ENCODE data around the gene SQSTM1. TPM values are rescaled to one million over a fixed set of nuclear protein-coding genes. Genes with fewer than 3 reads are reported as not detected.

Gene SQSTM1
- total RNA-seq, 4 donors from 2014 or later: 408 to 463 (median 452) TPM

GRCh38 chr5:179805529-179806249, 15.0 kb upstream of the SQSTM1 start:
- Histone ChIP-seq H3K27me3 (no peaks in the 10 kb centered on the region), H3K4me3 (peak overlapping the region; percentile 62 to 87 (median 84)), H3K4me1 (peaks cover 0 to 54% (median 43%) of the 10 kb centered on the region in 4 donors), H3K36me3 (peaks cover 0 to 9% (median 0%) of the 10 kb centered on the region in 3 donors), H3K9me3 (no peaks in the 10 kb centered on the region), H3K27ac (peak overlapping the region; percentile 87 to 99 (median 98))
- TF ChIP-seq POLR2A (IDR thresholded peaks at IDR 0.05) (no peak), EP300 (IDR thresholded peaks at IDR 0.05) (peak in 1 of 2 donors; percentile 36)
- WGBS, 2 donors: 5 to 10% methylated on average over 15 to 43 of the region's 65 CpGs
- no peak for DNase-seq (ENCODE audit: low spot score in 2 of 2)

- peak; percentile 64 to 67 for TF ChIP-seq POLR2A (IDR thresholded peaks at IDR 0.05)
- TF ChIP-seq EP300 (IDR thresholded peaks at IDR 0.05): peak in 1 of 2 donors; percentile 32
- peak in 1 of 5 experiments; percentile 15 for TF ChIP-seq CTCF (IDR thresholded peaks at IDR 0.05)
- no peaks in the 10 kb centered on the region for H3K9me3 ChIP-seq
- no peaks in the 10 kb centered on the region for H3K27me3 ChIP-seq
- H3K36me3 ChIP-seq: peaks cover 0 to 1% (median 0%) of the 10 kb centered on the region in 3 donors
- peak within 1 kb of the TSS; percentile 84 to 98 (median 86) for H3K4me3 ChIP-seq
- DNase-seq (ENCODE audit: low spot score in 2 of 2): peak; percentile 55 to 57
- peaks cover 0 to 53% (median 43%) of the 10 kb centered on the region in 4 donors for H3K4me1 ChIP-seq
- peak within 1 kb of the TSS; percentile 87 to 99 (median 98) for H3K27ac ChIP-seq
- 0% methylated on average over 22 of the region's 108 CpGs; no CpG with 5 or more reads in 1 of the 2 donors for whole genome bisulfite sequencing, 2 donors
Measured at GRCh38 chr5:179806250-179807048, 14.3 kb upstream of the SQSTM1 start, which contains the start of gene MGAT4B. TSS of gene MGAT4B (minus strand) at chr5:179806866. CDS start at chr5:179806583, 283 bp downstream.

- Histone ChIP-seq H3K27me3 (no peaks in the 10 kb centered on the region), H3K4me1 (peaks cover 0 to 23% (median 14%) of the 10 kb centered on the region in 4 donors), H3K27ac (no peak overlapping the region), H3K9me3 (no peaks in the 10 kb centered on the region), H3K4me3 (no peak overlapping the region), H3K36me3 (peaks cover 0 to 41% (median 0%) of the 10 kb centered on the region in 3 donors)
- no peak for DNase-seq (ENCODE audit: low spot score in 2 of 2)
- TF ChIP-seq CTCF (IDR thresholded peaks at IDR 0.05) (no peak), POLR2A (IDR thresholded peaks at IDR 0.05) (no peak), EP300 (IDR thresholded peaks at IDR 0.05) (no peak)
- 95% methylated on average over 26 to 27 of the region's 27 CpGs for WGBS, 2 donors
Measured at GRCh38 chr5:179812135-179812825, 8.4 kb upstream of the SQSTM1 start.

- Histone ChIP-seq H3K27me3 (no peaks in the 10 kb centered on the region), H3K27ac (no peak overlapping the region), H3K36me3 (peaks cover 0 to 41% (median 0%) of the 10 kb centered on the region in 3 donors), H3K4me1 (peaks cover 0 to 21% (median 13%) of the 10 kb centered on the region in 4 donors), H3K9me3 (no peaks in the 10 kb centered on the region), H3K4me3 (no peak overlapping the region)
- 94 to 96% methylated on average over 5 of the region's 5 CpGs for WGBS, 2 donors
- DNase-seq (ENCODE audit: low spot score in 2 of 2): no peak
- TF ChIP-seq POLR2A (IDR thresholded peaks at IDR 0.05): no peak
- TF ChIP-seq CTCF (IDR thresholded peaks at IDR 0.05): no peak
- TF ChIP-seq EP300 (IDR thresholded peaks at IDR 0.05): no peak
Measured at GRCh38 chr5:179812997-179813607, 7.6 kb upstream of the SQSTM1 start.

GRCh38 chr5:179814090-179814489, 6.6 kb upstream of the SQSTM1 start:
- TF ChIP-seq EP300 (IDR thresholded peaks at IDR 0.05) (no peak), CTCF (IDR thresholded peaks at IDR 0.05) (no peak), POLR2A (IDR thresholded peaks at IDR 0.05) (no peak)
- Histone ChIP-seq H3K4me1 (peaks cover 0 to 25% (median 20%) of the 10 kb centered on the region in 4 donors), H3K36me3 (peaks cover 0 to 41% (median 0%) of the 10 kb centered on the region in 3 donors), H3K4me3 (no peak overlapping the region), H3K27me3 (no peaks in the 10 kb centered on the region), H3K27ac (no peak overlapping the region), H3K9me3 (no peaks in the 10 kb centered on the region)
- WGBS, 2 donors: 67 to 68% methylated on average over 3 of the region's 3 CpGs
- DNase-seq (ENCODE audit: low spot score in 2 of 2): no peak

All from tibial nerve (tissue), 4 donors.